Dermis blood vessel endothelial cell (primary cell): ENCODE results near the gene NKAIN2. TPM values are rescaled to one million over a fixed set of nuclear protein-coding genes. Genes with fewer than 3 reads are reported as not detected.
"Not testable (repeated sequence)": the region's sequence is repeated elsewhere in the genome, so short reads cannot be mapped to it uniquely, and the experiment has no call there.

ENCODE experiments used
- DNase-seq: peaks from one replicate; pipeline ENCODE4 v3.0.0; 2010
- total RNA-seq: library from RNA; depleted of rRNA; stranded (reverse); fragments of >200 nt; gene quantifications from 2 replicates; pipeline ENCODE4 v1.2.3, GENCODE V29; 2014

NKAIN2 gene
- total RNA-seq, 1 donor from 2014 or later: not detected

GRCh38 chr6:124233221-124233620 is 429.6 kb downstream of the NKAIN2 start:
- DNase-seq: no peak

- no peak for DNase-seq
Observed at GRCh38 chr6:124234801-124235200, 431.1 kb downstream of the NKAIN2 start.

- no peak for DNase-seq
Observed at GRCh38 chr6:124237911-124238310, 434.2 kb downstream of the NKAIN2 start.

- DNase-seq: not testable (repeated sequence)
Observed at GRCh38 chr6:124238408-124238807, 434.7 kb downstream of the NKAIN2 start.

- no peak for DNase-seq
Observed at GRCh38 chr6:124254941-124255685, 451.4 kb downstream of the NKAIN2 start.

GRCh38 chr6:124260337-124260736 is 456.7 kb downstream of the NKAIN2 start:
- no peak for DNase-seq

- no peak for DNase-seq
Observed at GRCh38 chr6:124269733-124270132, 466.1 kb downstream of the NKAIN2 start.

- no peak for DNase-seq
Observed at GRCh38 chr6:124273701-124274100, 470.0 kb downstream of the NKAIN2 start.

- no peak for DNase-seq
Observed at GRCh38 chr6:124282541-124282940, 478.9 kb downstream of the NKAIN2 start.

GRCh38 chr6:124283486-124283885 is 479.8 kb downstream of the NKAIN2 start:
- no peak for DNase-seq

- DNase-seq: no peak
Observed at GRCh38 chr6:124285146-124285545, 481.5 kb downstream of the NKAIN2 start.

- no peak for DNase-seq
Observed at GRCh38 chr6:124294574-124295200, 491.0 kb downstream of the NKAIN2 start.

- no peak for DNase-seq
Observed at GRCh38 chr6:124297507-124297906, 493.8 kb downstream of the NKAIN2 start.

GRCh38 chr6:124298730-124299129 is 495.1 kb downstream of the NKAIN2 start:
- no peak for DNase-seq

GRCh38 chr6:124300907-124301306 is 497.2 kb downstream of the NKAIN2 start:
- not testable (repeated sequence) for DNase-seq

GRCh38 chr6:124303971-124304370 is 500.3 kb downstream of the NKAIN2 start:
- DNase-seq: no peak

- DNase-seq: no peak
Observed at GRCh38 chr6:124310139-124310538, 506.5 kb downstream of the NKAIN2 start.

- DNase-seq: no peak
Observed at GRCh38 chr6:124319410-124319809, 515.7 kb downstream of the NKAIN2 start.

- no peak for DNase-seq
Observed at GRCh38 chr6:124324237-124324636, 520.6 kb downstream of the NKAIN2 start.

- no peak for DNase-seq
Observed at GRCh38 chr6:124330197-124330596, 526.5 kb downstream of the NKAIN2 start.

- DNase-seq: no peak
Observed at GRCh38 chr6:124334359-124334758, 530.7 kb downstream of the NKAIN2 start.

- DNase-seq: no peak
Observed at GRCh38 chr6:124339610-124340334, 536.1 kb downstream of the NKAIN2 start.

- not testable (repeated sequence) for DNase-seq
Observed at GRCh38 chr6:124348339-124348738, 544.7 kb downstream of the NKAIN2 start.

- no peak for DNase-seq
Observed at GRCh38 chr6:124355146-124355545, 551.5 kb downstream of the NKAIN2 start.
